ENCODE measurements around the gene HRH1. TPM values are rescaled to one million over a fixed set of nuclear protein-coding genes. Genes with fewer than 3 reads are reported as not detected.
"Not testable (repeated sequence)": the region's sequence is repeated elsewhere in the genome, so short reads cannot be mapped to it uniquely, and the experiment has no call there.

HRH1 gene
- total RNA-seq, 1 donor from 2014 or later = not detected

DNA sequence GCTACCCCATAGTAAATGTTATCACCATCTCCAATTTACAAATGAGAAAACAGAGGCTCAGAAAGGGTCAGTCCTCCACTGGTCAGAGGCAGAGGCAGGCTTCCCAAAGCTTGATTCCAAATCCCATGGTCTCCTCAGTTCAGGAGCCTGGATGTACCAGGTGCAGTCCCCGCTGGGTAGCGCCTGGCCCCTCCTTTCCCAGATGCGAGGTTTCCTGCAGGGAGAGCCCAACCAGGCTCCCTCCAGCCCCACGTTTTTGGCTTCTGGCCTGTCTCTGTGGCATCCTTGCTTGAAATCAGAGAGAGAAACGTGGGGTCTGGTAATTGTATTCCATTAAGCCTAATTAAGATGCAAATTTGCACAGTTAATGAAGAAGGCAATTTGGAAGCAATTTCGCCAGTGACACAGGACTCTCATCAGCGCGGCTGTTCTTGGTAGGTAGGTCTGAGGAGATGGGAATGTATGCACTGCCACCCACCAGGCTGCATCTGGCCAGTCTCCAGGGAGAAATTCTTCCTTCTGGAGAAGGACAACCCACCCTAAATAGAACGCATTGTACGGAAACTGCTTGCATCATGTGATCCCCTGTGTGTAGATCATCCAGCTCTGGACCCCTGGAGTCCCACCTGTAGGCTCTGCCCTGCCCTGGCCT, 50.5 kb downstream of the HRH1 start:
- DNase-seq = no peak
- TF ChIP-seq, protein P1, sequence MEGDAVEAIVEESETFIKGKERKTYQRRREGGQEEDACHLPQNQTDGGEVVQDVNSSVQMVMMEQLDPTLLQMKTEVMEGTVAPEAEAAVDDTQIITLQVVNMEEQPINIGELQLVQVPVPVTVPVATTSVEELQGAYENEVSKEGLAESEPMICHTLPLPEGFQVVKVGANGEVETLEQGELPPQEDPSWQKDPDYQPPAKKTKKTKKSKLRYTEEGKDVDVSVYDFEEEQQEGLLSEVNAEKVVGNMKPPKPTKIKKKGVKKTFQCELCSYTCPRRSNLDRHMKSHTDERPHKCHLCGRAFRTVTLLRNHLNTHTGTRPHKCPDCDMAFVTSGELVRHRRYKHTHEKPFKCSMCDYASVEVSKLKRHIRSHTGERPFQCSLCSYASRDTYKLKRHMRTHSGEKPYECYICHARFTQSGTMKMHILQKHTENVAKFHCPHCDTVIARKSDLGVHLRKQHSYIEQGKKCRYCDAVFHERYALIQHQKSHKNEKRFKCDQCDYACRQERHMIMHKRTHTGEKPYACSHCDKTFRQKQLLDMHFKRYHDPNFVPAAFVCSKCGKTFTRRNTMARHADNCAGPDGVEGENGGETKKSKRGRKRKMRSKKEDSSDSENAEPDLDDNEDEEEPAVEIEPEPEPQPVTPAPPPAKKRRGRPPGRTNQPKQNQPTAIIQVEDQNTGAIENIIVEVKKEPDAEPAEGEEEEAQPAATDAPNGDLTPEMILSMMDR (IDR thresholded peaks at IDR 0.05; ENCODE audit: partially characterized antibody, unreplicated experiment) = no peak
- H3K27ac Mint-ChIP-seq (ENCODE audit: unreplicated experiment) = no peak overlapping the region
- H3K9me3 Mint-ChIP-seq (ENCODE audit: unreplicated experiment) = no peaks in the 10 kb centered on the region
- H3K36me3 Mint-ChIP-seq (ENCODE audit: unreplicated experiment) = no peaks in the 10 kb centered on the region
- no peaks in the 10 kb centered on the region for H3K27me3 Mint-ChIP-seq (ENCODE audit: unreplicated experiment)
- H3K4me1 Mint-ChIP-seq (ENCODE audit: low read depth, unreplicated experiment) = no peaks in the 10 kb centered on the region
- no peak overlapping the region for H3K4me3 Mint-ChIP-seq (ENCODE audit: unreplicated experiment)

DNA sequence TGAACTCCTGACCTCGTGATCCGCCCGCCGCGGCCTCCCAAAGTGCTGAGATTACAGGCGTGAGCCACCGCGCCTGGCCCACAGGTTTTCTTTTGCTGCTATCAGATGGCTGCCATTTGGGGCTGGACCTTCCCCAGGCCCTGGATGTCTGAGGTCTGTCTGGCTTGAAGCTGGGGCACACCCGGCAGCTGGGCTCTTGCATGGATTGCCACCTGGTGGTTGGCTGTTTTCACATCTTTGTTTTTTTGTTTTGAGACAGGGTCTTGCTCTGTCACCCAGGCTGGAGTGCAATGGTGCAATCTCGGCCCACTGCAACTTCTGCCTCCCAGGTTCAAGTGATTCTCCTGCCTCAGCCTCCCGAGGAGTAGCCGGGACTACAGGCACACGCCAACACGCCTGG, 51.6 kb downstream of the HRH1 start:
- H3K36me3 Mint-ChIP-seq (ENCODE audit: unreplicated experiment); H3K27ac Mint-ChIP-seq (ENCODE audit: unreplicated experiment); H3K4me1 Mint-ChIP-seq (ENCODE audit: low read depth, unreplicated experiment); H3K4me3 Mint-ChIP-seq (ENCODE audit: unreplicated experiment); DNase-seq; H3K27me3 Mint-ChIP-seq (ENCODE audit: unreplicated experiment); H3K9me3 Mint-ChIP-seq (ENCODE audit: unreplicated experiment): not testable (repeated sequence)

DNA sequence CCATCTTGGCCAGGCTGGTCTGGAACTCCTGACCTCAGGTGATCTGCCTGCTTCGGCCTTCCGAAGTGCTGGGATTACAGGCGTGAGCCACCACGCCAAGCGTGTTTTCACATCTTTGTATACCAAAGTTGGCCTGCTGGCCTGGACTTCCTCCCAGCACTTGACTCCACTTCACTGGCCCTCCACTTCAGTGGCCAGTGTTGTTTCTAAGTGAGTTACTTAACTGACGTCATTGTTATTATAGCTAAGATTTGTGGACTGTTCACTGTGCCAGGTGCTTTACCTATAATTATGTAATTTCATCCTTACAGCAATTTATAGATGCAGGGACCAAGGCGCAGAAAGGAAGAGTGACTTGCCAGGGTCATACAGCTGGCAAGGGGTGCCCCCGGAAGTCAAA, 52.0 kb downstream of the HRH1 start:
- Mint-ChIP-seq H3K4me1 (ENCODE audit: low read depth, unreplicated experiment) (no peaks in the 10 kb centered on the region), H3K27me3 (ENCODE audit: unreplicated experiment) (no peaks in the 10 kb centered on the region)

DNA sequence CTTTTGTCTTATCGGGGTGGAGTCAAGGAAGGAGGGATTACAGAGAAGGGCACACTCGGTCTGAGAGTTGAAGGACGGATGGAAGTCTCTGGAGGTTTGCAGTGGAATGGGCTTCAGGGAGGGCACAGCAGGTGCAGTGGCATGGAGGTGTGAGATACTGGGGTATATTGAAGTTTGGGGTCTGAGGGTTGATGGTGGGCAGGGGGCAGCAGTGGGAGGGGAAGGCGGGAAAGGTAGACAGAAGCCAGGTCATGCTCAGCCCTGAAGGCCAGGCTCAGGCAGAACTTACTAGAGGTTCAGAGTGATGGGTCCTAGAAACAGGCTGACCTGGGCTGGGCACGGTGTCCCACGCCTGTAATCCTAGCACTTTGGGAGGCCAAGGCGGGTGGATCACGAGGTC, 52.7 kb downstream of the HRH1 start:
- H3K9me3 Mint-ChIP-seq (ENCODE audit: unreplicated experiment) = no peaks in the 10 kb centered on the region
- H3K27me3 Mint-ChIP-seq (ENCODE audit: unreplicated experiment) = no peaks in the 10 kb centered on the region
- TF ChIP-seq, protein P1 (IDR thresholded peaks at IDR 0.05; ENCODE audit: partially characterized antibody, unreplicated experiment) = no peak
- H3K4me3 Mint-ChIP-seq (ENCODE audit: unreplicated experiment) = no peak overlapping the region
- no peaks in the 10 kb centered on the region for H3K36me3 Mint-ChIP-seq (ENCODE audit: unreplicated experiment)
- no peak for DNase-seq
- no peaks in the 10 kb centered on the region for H3K4me1 Mint-ChIP-seq (ENCODE audit: low read depth, unreplicated experiment)
- no peak overlapping the region for H3K27ac Mint-ChIP-seq (ENCODE audit: unreplicated experiment)

More for the DNA sequence above, 52.0 kb downstream of the HRH1 start:
- TF ChIP-seq, protein P1 (IDR thresholded peaks at IDR 0.05; ENCODE audit: partially characterized antibody, unreplicated experiment) = no peak
- DNase-seq = no peak
- Mint-ChIP-seq H3K36me3 (ENCODE audit: unreplicated experiment) (no peaks in the 10 kb centered on the region), H3K27ac (ENCODE audit: unreplicated experiment) (no peak overlapping the region), H3K4me3 (ENCODE audit: unreplicated experiment) (no peak overlapping the region), H3K9me3 (ENCODE audit: unreplicated experiment) (no peaks in the 10 kb centered on the region)

DNA sequence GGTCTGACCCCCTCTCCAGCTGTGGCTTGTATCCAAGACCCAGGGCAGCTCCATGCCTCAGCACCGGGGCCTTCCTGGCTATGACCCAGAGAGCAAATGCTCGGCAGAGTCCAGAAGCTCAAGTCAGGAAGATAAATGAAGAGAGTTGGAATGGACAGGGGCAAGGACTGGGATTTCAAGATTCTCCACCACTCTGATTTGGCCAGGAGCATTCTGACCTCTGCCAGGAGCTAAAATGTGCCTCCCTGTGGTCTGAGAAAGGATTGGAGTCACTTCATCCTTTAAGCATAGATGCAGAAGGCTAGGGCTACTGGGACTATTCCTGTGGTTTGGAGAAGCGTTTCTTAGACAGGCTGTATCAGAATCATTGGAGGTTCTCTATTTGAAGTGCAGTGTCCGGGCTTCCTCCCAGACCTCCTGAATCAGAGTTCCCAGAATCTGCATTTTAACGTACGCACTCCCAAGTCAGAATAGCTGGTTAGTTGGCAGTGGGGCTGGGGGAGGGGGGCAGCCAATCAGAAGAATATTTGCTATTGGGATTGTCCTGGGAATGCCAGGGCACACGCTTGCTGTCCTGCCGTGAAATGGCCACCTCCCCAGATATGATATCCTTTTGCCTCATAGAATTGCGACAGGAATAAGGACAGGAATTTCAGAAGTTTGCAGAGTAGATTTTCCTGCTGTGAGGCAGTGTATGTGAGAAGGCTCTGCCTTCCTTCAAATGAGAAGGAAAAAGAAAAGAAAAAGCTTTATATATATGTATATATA, 57.4 kb downstream of the HRH1 start:
- H3K36me3 Mint-ChIP-seq (ENCODE audit: unreplicated experiment) = no peaks in the 10 kb centered on the region
- no peak for DNase-seq
- H3K9me3 Mint-ChIP-seq (ENCODE audit: unreplicated experiment) = no peaks in the 10 kb centered on the region
- H3K27me3 Mint-ChIP-seq (ENCODE audit: unreplicated experiment) = no peaks in the 10 kb centered on the region
- no peaks in the 10 kb centered on the region for H3K4me1 Mint-ChIP-seq (ENCODE audit: low read depth, unreplicated experiment)
- TF ChIP-seq, protein P1 (IDR thresholded peaks at IDR 0.05; ENCODE audit: partially characterized antibody, unreplicated experiment) = no peak
- H3K27ac Mint-ChIP-seq (ENCODE audit: unreplicated experiment) = no peak overlapping the region
- no peak overlapping the region for H3K4me3 Mint-ChIP-seq (ENCODE audit: unreplicated experiment)

Measured in glutamatergic neuron (in vitro differentiated cells).